ENCODE data around the gene GLI2. TPM values are rescaled to one million over a fixed set of nuclear protein-coding genes. Genes with fewer than 3 reads are reported as not detected.
A peak's percentile ranks its signal among the peaks of the same experiment; 100 is the strongest.

The GLI2 gene
- total and polyA plus RNA-seq, 2 donors (not counting 1 experiment from before 2014, with no cell fraction given), result 2.8 to 3.3 TPM

DNA sequence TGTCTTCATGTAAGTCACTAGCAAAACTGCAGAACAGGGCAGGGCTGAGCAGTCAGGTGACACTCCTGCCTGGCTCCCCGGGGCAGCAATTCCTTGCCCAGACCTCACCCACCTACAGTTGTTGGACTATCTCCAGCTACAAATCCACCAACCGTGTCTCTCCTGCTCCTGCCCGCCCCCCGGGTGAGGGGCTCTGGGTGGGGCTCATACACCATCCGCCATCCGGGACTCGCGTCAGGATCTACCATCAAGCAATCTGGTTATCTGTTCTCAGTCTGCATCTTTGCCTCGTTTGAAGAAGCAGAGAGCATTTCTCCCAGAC lies 13.5 kb upstream of the GLI2 start:
- Histone ChIP-seq H3K27ac (ENCODE audit: insufficient read depth, low read length) (peak overlapping the region; percentile 47), H2AFZ (ENCODE audit: low read length) (no peak overlapping the region), H3K36me3 (ENCODE audit: control insufficient read depth, insufficient read depth, low read length) (no peaks in the 10 kb centered on the region), H3K4me3 (replicated peaks in 1 of 4; ENCODE audit: control extremely low read depth in 1 of 4, insufficient read depth in 1 of 4, low read depth in 3 of 4, low read length in 4 of 4) (no peak overlapping the region), H3K9me3 (ENCODE audit: control insufficient read depth, insufficient read depth, low read depth, low read length) (no peaks in the 10 kb centered on the region), H3K27me3 (ENCODE audit: control insufficient read depth, insufficient read depth, low read length) (no peaks in the 10 kb centered on the region), H3K79me2 (ENCODE audit: control insufficient read depth, insufficient read depth, low read length) (no peaks in the 10 kb centered on the region), H3K4me2 (ENCODE audit: extremely low read depth, insufficient read depth, low read length) (peak overlapping the region; percentile 21), H3K4me1 (ENCODE audit: control insufficient read depth, extremely low read depth, insufficient read depth, low read length) (peaks cover 11% of the 10 kb centered on the region), H3K9ac (ENCODE audit: insufficient read depth, low read length) (no peak overlapping the region), H4K20me1 (ENCODE audit: control insufficient read depth, extremely low read depth, insufficient read depth, low read length) (no peaks in the 10 kb centered on the region)
- no peak for DNase-seq (ENCODE audit: low read depth in 2 of 2)
- TF ChIP-seq EZH2 (IDR thresholded peaks at IDR 0.05; ENCODE audit: low read length, missing control alignments), result no peak
- no peak for TF ChIP-seq CTCF (conservative IDR thresholded peaks at IDR 0.05 in 1 of 2, IDR thresholded peaks at IDR 0.05 in 1 of 2; ENCODE audit: low read depth in 1 of 2, low read length in 2 of 2)

DNA sequence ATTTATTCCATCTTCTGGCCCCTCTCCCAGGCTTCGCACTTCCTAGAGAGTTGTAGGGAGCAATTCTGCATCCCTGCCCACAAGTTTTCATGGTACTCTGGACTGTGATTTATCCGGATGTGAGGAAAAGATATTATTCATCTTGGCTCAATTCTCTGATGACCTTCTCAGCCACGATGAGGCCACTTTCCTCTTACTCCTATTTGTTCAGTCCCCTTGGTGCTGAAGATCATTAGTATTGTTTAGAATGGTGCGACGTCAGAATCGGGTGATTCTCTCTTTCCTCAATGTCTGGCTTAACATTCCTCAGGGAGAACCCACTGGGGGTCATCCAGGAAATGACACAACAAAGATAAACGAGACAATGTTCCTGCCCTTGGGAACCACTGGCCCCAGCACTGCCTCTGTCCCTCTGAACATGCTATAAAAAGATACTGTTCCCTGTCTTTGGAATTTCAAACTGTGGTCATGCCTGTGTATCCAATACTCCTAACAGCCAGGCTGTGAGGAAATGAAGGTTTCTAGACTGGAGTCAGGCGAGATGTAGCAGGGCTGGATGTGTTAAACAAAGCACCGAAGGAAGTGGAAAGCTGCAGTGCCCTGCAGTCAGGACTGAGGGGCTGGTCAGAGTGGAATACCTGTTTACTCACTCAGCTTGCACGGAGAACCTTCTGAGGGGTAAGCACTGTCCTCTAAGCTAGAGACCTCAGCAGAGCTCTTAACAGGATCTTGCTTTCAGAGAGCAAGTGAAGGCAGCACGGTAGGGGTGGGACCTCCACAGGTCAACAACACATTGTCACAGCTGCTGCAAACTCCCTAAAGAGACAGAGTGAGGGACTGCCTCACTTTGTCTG lies 12.9 kb upstream of the GLI2 start:
- H3K9ac ChIP-seq (ENCODE audit: insufficient read depth, low read length), result no peak overlapping the region
- peak; percentile 65 to 91 for DNase-seq (ENCODE audit: low read depth in 2 of 2)

DNA sequence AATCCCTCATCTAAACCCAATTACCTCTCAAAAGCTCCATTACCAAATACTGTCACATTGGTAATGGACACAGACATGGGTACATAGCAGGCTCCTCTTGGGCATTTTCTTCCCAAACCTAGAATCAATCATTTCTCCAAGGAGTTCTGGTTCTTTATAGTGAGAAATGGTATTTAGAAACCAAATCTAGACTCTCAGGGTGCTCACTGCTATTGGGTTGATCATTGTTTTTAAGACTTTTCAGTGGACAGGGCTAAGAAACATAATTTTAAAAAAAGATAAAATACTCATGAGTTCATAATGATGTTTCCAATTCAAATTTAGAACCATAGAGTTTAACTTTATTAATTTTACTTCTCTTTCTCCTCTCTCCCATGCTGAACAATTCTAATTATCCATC lies 9.4 kb upstream of the GLI2 start:
- Histone ChIP-seq H3K4me2 (ENCODE audit: extremely low read depth, insufficient read depth, low read length) (no peak overlapping the region), H3K4me3 (replicated peaks in 1 of 4; ENCODE audit: control extremely low read depth in 1 of 4, insufficient read depth in 1 of 4, low read depth in 3 of 4, low read length in 4 of 4) (no peak overlapping the region), H3K79me2 (ENCODE audit: control insufficient read depth, insufficient read depth, low read length) (no peaks in the 10 kb centered on the region), H3K9ac (ENCODE audit: insufficient read depth, low read length) (no peak overlapping the region), H4K20me1 (ENCODE audit: control insufficient read depth, extremely low read depth, insufficient read depth, low read length) (no peaks in the 10 kb centered on the region), H2AFZ (ENCODE audit: low read length) (no peak overlapping the region), H3K4me1 (ENCODE audit: control insufficient read depth, extremely low read depth, insufficient read depth, low read length) (peaks cover 15% of the 10 kb centered on the region), H3K27ac (ENCODE audit: insufficient read depth, low read length) (no peak overlapping the region), H3K27me3 (ENCODE audit: control insufficient read depth, insufficient read depth, low read length) (no peaks in the 10 kb centered on the region), H3K36me3 (ENCODE audit: control insufficient read depth, insufficient read depth, low read length) (no peaks in the 10 kb centered on the region), H3K9me3 (ENCODE audit: control insufficient read depth, insufficient read depth, low read depth, low read length) (no peaks in the 10 kb centered on the region)
- no peak for DNase-seq (ENCODE audit: low read depth in 2 of 2)
- no peak for TF ChIP-seq EZH2 (IDR thresholded peaks at IDR 0.05; ENCODE audit: low read length, missing control alignments)
- no peak for TF ChIP-seq CTCF (conservative IDR thresholded peaks at IDR 0.05 in 1 of 2, IDR thresholded peaks at IDR 0.05 in 1 of 2; ENCODE audit: low read depth in 1 of 2, low read length in 2 of 2)

More for the DNA sequence above, 12.9 kb upstream of the GLI2 start:
- H4K20me1 ChIP-seq (ENCODE audit: control insufficient read depth, extremely low read depth, insufficient read depth, low read length), result no peaks in the 10 kb centered on the region
- peaks cover 11% of the 10 kb centered on the region for H3K4me1 ChIP-seq (ENCODE audit: control insufficient read depth, extremely low read depth, insufficient read depth, low read length)
- H3K4me2 ChIP-seq (ENCODE audit: extremely low read depth, insufficient read depth, low read length), result peak overlapping the region; percentile 21
- peak overlapping the region; percentile 47 for H3K27ac ChIP-seq (ENCODE audit: insufficient read depth, low read length)
- no peaks in the 10 kb centered on the region for H3K27me3 ChIP-seq (ENCODE audit: control insufficient read depth, insufficient read depth, low read length)
- H2AFZ ChIP-seq (ENCODE audit: low read length), result peak overlapping the region; percentile 33
- no peaks in the 10 kb centered on the region for H3K36me3 ChIP-seq (ENCODE audit: control insufficient read depth, insufficient read depth, low read length)
- H3K4me3 ChIP-seq (replicated peaks in 1 of 4; ENCODE audit: control extremely low read depth in 1 of 4, insufficient read depth in 1 of 4, low read depth in 3 of 4, low read length in 4 of 4), result no peak overlapping the region
- TF ChIP-seq EZH2 (IDR thresholded peaks at IDR 0.05; ENCODE audit: low read length, missing control alignments) (no peak), CTCF (conservative IDR thresholded peaks at IDR 0.05 in 1 of 2, IDR thresholded peaks at IDR 0.05 in 1 of 2; ENCODE audit: low read depth in 1 of 2, low read length in 2 of 2) (no peak)
- H3K79me2 ChIP-seq (ENCODE audit: control insufficient read depth, insufficient read depth, low read length), result no peaks in the 10 kb centered on the region
- H3K9me3 ChIP-seq (ENCODE audit: control insufficient read depth, insufficient read depth, low read depth, low read length), result no peaks in the 10 kb centered on the region

Measured in fibroblast of lung (primary cell).